ENCODE results near the gene RTL10. TPM values are rescaled to one million over a fixed set of nuclear protein-coding genes. Genes with fewer than 3 reads are reported as not detected.

The RTL10 gene
- total RNA-seq, 1 experiment from 2014 or later, result 21.5 TPM

DNA sequence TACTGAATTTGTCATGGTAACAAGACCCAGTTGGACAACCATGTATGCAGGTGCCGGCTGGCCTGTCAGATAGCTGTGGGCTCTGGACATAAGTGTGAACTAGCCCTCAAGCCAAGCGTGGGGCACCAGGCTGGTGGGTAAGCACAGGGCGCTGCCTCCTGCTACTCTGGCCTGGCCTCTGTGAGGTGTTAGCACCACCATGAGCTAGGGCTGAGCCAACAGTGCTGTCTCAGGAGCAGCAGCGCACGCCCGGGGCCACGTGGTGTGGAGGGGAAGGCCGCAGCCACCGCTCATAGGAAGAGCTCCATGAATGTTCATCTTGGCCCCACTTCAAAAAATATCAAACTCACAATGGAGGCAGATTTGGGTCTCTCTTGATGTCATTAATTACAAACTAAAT, 35.3 kb upstream of the RTL10 start (continued):
- TF ChIP-seq, protein P1, sequence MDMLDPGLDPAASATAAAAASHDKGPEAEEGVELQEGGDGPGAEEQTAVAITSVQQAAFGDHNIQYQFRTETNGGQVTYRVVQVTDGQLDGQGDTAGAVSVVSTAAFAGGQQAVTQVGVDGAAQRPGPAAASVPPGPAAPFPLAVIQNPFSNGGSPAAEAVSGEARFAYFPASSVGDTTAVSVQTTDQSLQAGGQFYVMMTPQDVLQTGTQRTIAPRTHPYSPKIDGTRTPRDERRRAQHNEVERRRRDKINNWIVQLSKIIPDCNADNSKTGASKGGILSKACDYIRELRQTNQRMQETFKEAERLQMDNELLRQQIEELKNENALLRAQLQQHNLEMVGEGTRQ (CRISPR knock-in tag; IDR thresholded peaks at IDR 0.05), result no peak
- TF ChIP-seq ZNF121 (CRISPR knock-in tag; IDR thresholded peaks at IDR 0.05) (no peak), CREM (CRISPR knock-in tag; IDR thresholded peaks at IDR 0.05) (no peak), MYBL2 (CRISPR knock-in tag; IDR thresholded peaks at IDR 0.05) (no peak), ZNF671 (CRISPR knock-in tag; IDR thresholded peaks at IDR 0.05) (no peak), JUN (CRISPR knock-in tag; IDR thresholded peaks at IDR 0.05) (no peak)
- TF ChIP-seq, protein P2, sequence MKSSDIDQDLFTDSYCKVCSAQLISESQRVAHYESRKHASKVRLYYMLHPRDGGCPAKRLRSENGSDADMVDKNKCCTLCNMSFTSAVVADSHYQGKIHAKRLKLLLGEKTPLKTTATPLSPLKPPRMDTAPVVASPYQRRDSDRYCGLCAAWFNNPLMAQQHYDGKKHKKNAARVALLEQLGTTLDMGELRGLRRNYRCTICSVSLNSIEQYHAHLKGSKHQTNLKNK (CRISPR knock-in tag; IDR thresholded peaks at IDR 0.05), result no peak

DNA sequence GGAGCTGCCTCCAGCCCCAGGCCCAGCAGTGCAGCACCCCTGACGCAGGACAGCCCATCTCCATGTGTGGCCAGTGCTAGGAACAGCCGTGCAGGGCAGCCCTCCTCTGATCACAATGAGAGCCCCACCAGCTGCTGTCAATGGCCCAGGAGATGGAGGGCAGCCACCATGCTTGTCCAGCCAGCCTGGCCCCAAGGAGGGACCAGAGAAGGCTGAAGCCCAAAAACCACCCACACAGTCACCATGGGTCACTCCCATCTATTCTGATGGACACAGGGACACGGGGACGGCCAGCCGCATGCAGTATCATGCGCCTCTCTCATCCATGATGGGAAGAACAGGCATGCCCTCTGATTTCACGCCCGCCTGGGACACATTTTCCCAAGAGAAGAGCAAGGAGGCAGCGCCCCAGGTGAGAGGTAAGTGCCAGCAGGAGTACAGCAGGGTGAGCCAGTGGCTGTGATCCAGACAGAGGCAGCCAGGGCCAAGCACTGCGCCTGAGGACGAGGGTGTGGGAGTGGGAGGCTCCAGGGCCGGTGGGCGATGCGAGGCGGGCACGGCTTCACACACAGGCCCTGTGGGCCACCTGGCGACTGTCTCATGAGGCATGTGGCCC, 33.6 kb upstream of the RTL10 start:
- Mint-ChIP-seq H3K4me3 (no peak overlapping the region), H3K27me3 (ENCODE audit: low read depth) (no peaks in the 10 kb centered on the region; the same call in 1 of the 2 replicates), H3K9me3 (no peaks in the 10 kb centered on the region), H3K36me3 (no peaks in the 10 kb centered on the region), H3K4me1 (peaks cover 29% of the 10 kb centered on the region), H3K27ac (0 out of 2 replicates have a peak overlapping the region, but pooled peaks have one; percentile 38)
- TF ChIP-seq CBFB (CRISPR knock-in tag; IDR thresholded peaks at IDR 0.05; ENCODE audit: low read depth) (no peak), FOXP1 (CRISPR knock-in tag; IDR thresholded peaks at IDR 0.05; ENCODE audit: borderline replicate concordance) (no peak), ZNF121 (CRISPR knock-in tag; IDR thresholded peaks at IDR 0.05) (no peak), ZBTB21 (CRISPR knock-in tag; IDR thresholded peaks at IDR 0.05; ENCODE audit: borderline replicate concordance) (no peak), FOXJ3 (CRISPR knock-in tag; IDR thresholded peaks at IDR 0.05; ENCODE audit: borderline replicate concordance) (no peak), NFATC4 (CRISPR knock-in tag; IDR thresholded peaks at IDR 0.05) (no peak), RELA (CRISPR knock-in tag; IDR thresholded peaks at IDR 0.05; ENCODE audit: borderline replicate concordance) (no peak), NR2C2 (CRISPR knock-in tag; IDR thresholded peaks at IDR 0.05) (no peak), NFE2L1 (CRISPR knock-in tag; IDR thresholded peaks at IDR 0.05) (no peak), SMAD3 (CRISPR knock-in tag; IDR thresholded peaks at IDR 0.05; ENCODE audit: borderline replicate concordance) (no peak), ELF4 (CRISPR knock-in tag; IDR thresholded peaks at IDR 0.05; ENCODE audit: low read depth) (no peak), ZNF423 (CRISPR knock-in tag; IDR thresholded peaks at IDR 0.05) (no peak)
- TF ChIP-seq, protein P3, sequence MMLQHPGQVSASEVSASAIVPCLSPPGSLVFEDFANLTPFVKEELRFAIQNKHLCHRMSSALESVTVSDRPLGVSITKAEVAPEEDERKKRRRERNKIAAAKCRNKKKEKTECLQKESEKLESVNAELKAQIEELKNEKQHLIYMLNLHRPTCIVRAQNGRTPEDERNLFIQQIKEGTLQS (CRISPR knock-in tag; conservative IDR thresholded peaks at IDR 0.05), result no peak
- TF ChIP-seq, protein P4, sequence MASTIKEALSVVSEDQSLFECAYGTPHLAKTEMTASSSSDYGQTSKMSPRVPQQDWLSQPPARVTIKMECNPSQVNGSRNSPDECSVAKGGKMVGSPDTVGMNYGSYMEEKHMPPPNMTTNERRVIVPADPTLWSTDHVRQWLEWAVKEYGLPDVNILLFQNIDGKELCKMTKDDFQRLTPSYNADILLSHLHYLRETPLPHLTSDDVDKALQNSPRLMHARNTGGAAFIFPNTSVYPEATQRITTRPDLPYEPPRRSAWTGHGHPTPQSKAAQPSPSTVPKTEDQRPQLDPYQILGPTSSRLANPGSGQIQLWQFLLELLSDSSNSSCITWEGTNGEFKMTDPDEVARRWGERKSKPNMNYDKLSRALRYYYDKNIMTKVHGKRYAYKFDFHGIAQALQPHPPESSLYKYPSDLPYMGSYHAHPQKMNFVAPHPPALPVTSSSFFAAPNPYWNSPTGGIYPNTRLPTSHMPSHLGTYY (CRISPR knock-in tag; IDR thresholded peaks at IDR 0.05), result no peak
- TF ChIP-seq, protein P5, sequence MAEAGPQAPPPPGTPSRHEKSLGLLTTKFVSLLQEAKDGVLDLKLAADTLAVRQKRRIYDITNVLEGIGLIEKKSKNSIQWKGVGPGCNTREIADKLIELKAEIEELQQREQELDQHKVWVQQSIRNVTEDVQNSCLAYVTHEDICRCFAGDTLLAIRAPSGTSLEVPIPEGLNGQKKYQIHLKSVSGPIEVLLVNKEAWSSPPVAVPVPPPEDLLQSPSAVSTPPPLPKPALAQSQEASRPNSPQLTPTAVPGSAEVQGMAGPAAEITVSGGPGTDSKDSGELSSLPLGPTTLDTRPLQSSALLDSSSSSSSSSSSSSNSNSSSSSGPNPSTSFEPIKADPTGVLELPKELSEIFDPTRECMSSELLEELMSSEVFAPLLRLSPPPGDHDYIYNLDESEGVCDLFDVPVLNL (CRISPR knock-in tag; IDR thresholded peaks at IDR 0.05; ENCODE audit: borderline replicate concordance, low read depth), result no peak
- TF ChIP-seq, protein P6, sequence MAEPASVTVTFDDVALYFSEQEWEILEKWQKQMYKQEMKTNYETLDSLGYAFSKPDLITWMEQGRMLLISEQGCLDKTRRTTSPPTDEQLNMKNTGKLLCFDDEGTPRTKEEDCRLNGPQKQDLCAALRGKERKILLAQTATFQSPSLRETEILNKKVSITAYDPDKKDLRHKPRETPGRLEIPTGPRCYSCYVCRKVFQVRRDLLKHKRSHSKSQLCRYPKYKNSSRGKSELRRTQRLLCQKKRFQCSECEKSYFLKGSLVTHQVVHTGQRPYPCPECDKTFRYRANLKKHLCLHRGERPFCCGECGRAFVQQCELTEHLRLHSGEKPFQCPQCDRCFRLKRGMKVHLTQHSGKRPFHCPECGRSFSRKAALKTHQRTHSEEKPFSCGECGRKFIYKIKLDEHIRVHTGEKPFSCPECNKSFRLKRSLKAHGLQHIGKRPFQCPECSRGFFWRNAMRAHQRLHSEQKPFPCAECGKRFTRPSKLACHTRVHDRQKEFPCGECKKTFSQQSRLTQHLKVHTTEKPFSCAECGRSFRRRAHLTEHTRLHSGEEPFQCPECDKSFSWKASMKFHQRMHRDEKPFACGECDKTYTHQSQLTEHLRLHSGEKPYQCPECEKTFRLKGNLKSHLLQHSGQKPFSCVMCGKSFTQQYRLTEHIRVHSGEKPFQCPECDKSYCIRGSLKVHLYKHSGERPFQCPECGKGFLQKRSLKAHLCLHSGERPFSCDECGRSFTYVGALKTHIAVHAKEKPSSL (CRISPR knock-in tag; conservative IDR thresholded peaks at IDR 0.05), result no peak
- TF ChIP-seq, protein P7, sequence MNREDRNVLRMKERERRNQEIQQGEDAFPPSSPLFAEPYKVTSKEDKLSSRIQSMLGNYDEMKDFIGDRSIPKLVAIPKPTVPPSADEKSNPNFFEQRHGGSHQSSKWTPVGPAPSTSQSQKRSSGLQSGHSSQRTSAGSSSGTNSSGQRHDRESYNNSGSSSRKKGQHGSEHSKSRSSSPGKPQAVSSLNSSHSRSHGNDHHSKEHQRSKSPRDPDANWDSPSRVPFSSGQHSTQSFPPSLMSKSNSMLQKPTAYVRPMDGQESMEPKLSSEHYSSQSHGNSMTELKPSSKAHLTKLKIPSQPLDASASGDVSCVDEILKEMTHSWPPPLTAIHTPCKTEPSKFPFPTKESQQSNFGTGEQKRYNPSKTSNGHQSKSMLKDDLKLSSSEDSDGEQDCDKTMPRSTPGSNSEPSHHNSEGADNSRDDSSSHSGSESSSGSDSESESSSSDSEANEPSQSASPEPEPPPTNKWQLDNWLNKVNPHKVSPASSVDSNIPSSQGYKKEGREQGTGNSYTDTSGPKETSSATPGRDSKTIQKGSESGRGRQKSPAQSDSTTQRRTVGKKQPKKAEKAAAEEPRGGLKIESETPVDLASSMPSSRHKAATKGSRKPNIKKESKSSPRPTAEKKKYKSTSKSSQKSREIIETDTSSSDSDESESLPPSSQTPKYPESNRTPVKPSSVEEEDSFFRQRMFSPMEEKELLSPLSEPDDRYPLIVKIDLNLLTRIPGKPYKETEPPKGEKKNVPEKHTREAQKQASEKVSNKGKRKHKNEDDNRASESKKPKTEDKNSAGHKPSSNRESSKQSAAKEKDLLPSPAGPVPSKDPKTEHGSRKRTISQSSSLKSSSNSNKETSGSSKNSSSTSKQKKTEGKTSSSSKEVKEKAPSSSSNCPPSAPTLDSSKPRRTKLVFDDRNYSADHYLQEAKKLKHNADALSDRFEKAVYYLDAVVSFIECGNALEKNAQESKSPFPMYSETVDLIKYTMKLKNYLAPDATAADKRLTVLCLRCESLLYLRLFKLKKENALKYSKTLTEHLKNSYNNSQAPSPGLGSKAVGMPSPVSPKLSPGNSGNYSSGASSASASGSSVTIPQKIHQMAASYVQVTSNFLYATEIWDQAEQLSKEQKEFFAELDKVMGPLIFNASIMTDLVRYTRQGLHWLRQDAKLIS (CRISPR knock-in tag; IDR thresholded peaks at IDR 0.05; ENCODE audit: borderline replicate concordance), result no peak
- TF ChIP-seq, protein P8, sequence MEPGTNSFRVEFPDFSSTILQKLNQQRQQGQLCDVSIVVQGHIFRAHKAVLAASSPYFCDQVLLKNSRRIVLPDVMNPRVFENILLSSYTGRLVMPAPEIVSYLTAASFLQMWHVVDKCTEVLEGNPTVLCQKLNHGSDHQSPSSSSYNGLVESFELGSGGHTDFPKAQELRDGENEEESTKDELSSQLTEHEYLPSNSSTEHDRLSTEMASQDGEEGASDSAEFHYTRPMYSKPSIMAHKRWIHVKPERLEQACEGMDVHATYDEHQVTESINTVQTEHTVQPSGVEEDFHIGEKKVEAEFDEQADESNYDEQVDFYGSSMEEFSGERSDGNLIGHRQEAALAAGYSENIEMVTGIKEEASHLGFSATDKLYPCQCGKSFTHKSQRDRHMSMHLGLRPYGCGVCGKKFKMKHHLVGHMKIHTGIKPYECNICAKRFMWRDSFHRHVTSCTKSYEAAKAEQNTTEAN (CRISPR knock-in tag; IDR thresholded peaks at IDR 0.05), result no peak
- DNase-seq (ENCODE audit: low spot score) (no peak), ATAC-seq (no peak)
- ChIA-PET CTCF (interaction anchor here (1.4 to 3.1 kb wide), 2 partner anchors 22 to 67 kb away, joined by 3 to 17 read pairs; no protein-coding TSS in a partner anchor), POLR2A (no interaction called here)
